Endometrial microvascular endothelial cells (primary cell): ENCODE measurements around the gene AGO3. TPM values are rescaled to one million over a fixed set of nuclear protein-coding genes. Genes with fewer than 3 reads are reported as not detected.
"Not testable (repeated sequence)": the region's sequence is repeated elsewhere in the genome, so short reads cannot be mapped to it uniquely, and the experiment has no call there.

Source experiments
- in situ Hi-C: cut with HindIII; loops from 2 replicates; pipeline ENCODE4 v1.10.0; 2017; ENCODE audit warnings: low sequenced_read_pairs, low pct_unique_long_range_greater_than_20kb; ENCODE audit errors: inconsistent ontology term
- total RNA-seq: library from RNA; depleted of rRNA; stranded (reverse); fragments of >200 nt; gene quantifications from one replicate; pipeline ENCODE4 v1.2.3, GENCODE V29; 2015; ENCODE audit errors: inconsistent ontology term

The AGO3 gene
- total RNA-seq, 1 donor from 2014 or later, result 7.2 TPM

DNA sequence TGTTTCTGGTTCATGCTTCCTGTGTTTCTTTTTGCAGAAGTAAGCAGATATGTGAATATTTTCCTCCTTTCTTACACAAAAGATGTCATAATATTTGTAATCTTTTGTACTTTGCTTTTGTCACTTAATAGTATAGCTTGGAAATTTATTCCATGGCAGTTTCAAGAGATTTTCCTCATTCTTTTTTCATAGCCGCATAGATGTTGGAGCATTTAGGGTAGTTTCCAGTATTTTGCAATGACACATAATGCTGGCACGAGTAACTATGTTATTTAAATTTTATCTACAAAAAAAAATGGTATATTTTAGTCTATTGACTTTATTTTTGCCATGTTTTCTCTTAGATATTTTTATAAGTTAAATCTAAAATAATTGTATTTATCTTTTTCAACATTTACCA is 40.7 kb downstream of the AGO3 start:
- in situ Hi-C loops, result no loop called here

DNA sequence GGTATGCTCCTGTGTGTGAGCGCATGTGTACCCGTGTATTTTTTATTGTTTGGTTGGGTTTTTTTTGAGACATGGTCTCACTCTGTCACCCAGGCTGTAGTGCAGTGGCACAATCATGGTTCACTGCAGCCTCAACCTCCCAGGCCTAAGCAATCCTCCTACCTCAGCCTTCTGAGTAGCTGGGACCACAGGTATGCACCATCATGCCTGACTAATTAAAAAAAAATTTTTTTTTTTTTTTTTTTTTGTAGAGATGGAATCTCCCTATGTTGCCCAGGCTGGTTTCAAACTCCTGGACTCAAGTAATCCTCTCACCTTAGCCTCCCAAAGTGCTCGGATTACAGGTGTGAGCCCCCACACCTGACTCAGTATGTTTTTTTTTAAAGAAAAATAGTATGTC is 41.7 kb downstream of the AGO3 start:
- in situ Hi-C loops, result not testable (repeated sequence)

DNA sequence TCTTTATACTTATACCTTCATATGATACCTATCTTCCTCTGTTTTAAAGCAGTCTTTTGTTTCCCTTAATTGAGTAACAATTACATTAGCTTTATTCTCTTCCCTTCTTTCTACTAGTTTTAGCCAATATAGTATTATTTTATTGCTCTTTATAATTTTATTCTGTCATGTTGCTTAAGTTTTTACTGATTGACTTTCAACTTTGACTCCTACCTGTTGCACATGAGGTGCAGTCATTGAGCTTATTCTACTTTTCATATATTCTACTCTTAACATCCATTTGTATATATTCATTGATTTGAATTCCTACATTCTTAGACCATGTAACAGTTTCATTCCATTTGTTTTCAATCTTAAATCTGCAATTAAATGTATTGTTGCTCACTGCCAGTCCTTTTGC is 49.2 kb downstream of the AGO3 start:
- in situ Hi-C loops, result no loop called here

DNA sequence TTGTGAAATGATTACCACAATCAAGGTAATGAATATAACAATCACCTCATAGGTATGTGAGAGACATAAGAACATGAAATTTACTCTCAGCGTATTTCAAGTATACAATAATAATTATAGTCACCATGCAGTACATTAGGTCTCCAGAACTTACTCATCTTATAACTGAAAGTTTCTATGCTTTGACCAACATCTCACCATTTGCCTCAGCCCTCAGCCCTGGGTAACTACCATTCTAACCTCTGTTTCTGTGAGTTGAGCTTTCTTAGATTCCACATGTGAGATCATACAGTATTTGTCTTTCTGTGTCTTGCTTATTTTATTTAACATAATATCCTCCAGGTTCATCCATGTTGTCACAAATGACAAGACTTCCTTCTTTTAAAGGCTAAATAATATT is 57.3 kb downstream of the AGO3 start:
- in situ Hi-C loops, result no loop called here

DNA sequence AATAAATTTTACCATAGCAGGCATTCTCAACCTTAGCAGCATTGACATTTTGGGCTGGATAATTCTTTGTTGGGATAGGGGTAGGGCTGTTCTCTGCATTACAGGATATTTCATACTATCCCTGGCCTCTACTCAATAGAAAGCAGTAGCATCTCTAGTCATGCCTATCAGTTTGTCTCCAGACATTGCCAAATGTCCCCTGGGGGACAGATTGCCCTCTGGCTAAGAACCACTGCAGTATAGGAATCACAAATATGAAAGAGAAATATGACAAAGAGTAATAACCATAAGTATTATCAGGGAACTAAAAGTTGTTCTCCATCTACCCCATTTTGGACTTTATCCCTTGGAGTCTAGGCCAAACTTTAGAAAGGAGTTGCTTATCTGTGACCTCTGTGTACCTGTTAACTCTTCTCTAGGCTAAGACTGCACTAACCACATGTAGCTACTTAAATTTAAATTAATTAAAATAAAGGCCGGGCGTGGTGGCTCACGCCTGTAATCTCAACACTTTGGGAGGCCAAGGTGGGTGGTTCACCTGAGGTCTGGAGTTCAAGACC is 76.1 kb downstream of the AGO3 start:
- in situ Hi-C loops, result no loop called here

DNA sequence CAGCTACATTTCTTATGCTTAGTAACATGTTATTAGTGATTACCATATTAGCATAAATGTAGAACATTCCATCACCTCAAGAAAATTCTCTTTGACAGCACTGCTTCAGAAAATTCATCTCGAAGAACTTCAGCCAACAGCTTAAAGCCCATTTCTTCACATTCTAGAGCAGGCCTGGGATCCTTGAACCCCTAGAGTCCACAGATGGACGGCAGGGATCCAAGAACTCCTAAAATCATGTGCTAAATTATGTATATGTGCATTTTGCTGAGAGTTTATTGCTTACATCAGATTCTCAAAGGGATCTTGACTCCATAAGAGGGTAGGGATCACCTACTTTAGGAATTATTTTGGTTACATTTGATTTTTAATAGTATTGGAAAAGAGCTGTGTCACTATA is 76.8 kb downstream of the AGO3 start:
- in situ Hi-C loops, result no loop called here

DNA sequence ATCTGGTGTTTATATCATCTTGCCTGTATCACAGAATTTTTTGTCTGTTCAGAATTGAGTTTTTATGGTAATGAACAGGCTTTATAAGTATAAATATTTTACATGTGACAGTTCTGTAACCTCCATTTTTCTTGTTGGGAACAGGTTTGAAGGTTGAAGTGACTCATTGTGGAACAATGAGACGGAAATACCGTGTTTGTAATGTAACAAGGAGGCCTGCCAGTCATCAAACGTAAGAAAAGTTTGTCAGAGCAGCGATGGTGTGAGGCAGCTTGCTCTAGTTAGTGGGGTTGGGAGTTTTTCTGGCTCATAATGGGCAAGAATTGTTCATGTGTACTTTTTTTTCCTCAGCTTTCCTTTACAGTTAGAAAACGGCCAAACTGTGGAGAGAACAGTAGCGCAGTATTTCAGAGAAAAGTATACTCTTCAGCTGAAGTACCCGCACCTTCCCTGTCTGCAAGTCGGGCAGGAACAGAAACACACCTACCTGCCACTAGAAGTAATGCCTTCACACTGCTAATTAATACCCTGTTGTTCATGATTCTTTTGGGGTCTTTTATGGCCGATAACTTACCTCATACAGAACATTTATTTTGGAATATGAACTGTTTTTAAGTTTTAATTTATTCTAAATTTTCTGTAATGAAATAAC is 77.8 kb downstream of the AGO3 start:
- in situ Hi-C loops, result no loop called here

DNA sequence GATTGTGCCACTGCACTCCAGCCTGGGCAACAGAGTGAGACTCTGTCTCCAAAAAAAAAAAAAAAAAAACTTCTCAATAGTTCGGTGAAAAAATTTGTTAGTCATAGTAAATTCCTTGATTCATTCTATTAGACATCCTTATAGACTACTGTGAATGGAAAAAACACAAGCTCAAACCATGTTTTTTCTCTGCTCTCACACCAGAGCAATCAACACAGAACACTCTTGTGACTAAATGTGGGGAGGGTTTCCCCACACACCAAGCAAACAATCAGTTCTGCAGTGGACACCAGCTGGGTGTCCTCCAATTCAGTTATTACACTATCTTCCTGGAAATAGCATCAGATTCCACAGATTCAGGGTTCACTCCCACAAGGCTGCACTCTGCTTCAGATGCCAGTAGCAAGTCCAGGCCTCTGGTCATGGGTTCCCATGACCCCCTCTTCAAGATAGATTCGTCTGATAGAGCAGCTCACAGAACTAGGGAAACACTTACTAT is 83.9 kb downstream of the AGO3 start:
- in situ Hi-C loops, result no loop called here

DNA sequence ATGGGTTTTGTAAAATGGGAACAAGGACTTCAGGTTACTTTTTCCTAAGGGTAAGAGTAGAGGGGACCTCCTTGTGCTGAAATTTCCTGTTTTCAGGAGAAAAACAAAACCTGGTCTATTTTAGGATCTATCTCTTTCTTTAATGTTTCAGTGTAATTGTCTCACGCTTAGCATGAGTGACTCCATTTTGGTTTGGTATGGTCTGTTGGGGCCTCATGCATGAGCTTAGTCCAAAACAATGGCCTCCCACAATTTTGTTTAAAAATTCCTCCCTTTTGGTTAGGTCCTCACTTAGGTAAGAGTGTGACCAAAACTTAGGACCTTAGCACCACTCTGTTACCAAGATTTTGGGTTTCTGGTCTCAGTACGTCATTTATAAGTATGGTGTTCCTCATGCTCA is 85.8 kb downstream of the AGO3 start:
- in situ Hi-C loops, result no loop called here

DNA sequence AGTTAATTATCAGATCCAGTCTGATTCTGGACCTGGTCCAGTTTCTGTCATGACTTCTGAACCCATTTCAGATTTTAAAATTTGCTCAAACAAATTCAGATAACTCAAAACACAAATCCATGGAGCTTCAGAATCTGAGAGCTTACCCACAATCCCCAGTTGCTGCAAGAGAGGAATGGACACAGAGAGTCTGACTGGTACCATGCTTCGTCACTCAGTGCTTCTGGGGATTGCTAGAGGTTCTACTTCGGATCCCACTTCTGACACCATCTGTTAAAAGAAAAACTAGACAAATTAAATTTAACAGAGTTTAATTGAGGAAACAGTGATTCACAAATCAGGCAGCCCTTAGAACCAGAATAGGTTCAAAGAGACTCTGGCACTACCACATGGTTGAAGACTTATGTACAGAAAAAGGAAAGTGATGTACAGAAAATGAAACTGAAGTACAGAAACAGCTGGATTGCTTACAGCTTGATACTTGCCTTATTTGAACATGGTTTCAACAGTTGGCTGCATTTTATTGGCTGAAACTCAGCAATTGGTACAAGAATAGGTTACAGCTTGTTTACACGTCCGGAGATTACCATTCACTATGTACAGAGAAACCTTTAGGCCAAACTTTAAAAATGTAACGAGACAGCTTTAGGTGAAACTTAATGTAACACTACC is 92.3 kb downstream of the AGO3 start:
- in situ Hi-C loops, result no loop called here

DNA sequence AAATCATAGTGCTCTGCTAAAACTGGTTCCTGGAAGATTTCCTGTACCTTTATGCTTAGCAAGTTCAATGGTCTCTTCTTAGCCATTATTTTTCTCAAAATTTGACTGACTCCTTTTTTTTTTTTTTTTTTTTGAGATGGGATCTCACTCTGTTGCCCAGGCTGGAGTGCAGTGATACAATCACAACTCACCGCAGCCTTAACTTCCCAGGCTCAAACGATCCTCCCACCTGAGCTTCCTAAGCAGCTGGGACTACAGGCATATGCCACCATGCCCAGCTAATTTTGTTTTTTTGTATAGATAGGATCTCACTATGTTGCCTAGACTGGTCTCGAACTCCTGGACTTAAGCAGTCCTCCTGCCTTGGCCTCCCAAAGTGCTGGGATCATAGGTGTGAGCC is 93.1 kb downstream of the AGO3 start:
- in situ Hi-C loops, result not testable (repeated sequence)

DNA sequence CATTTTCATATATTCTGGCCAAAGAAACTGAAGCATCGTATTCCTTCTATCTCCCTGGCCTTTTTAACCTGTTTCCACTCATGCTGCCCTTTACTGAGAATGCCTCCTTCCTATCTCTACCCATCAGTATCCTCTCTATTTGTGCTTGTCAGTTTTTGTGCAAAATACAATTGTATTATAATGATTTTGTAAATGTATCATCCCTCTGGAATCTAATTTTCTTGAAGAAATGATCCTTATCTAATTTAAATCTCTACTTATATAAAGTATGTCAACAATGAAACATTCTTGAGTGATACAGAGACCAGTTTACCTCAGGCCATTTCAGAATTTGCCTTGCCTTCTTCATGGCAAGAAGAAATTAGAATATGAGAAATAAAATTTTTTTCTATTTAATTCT is 93.9 kb downstream of the AGO3 start:
- in situ Hi-C loops, result no loop called here

DNA sequence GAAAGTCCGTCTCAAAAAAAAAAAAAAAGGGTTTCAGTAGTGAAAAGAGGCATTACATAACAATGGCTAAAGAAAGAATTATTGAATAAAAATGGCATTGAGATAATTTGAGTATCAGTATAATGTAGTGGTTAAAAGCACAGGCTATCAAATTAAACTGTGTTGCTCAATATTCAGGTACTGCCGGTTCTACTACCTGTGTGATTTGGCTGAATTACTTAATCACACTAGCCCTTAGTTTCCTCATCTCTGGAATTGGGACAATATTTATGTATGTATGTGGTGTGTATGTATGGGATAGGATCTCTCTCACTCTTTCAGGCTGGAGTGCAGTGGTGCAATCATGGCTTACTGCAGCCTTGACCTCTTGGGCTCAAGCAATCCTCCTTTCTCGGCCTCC is 96.9 kb downstream of the AGO3 start:
- in situ Hi-C loops, result no loop called here

DNA sequence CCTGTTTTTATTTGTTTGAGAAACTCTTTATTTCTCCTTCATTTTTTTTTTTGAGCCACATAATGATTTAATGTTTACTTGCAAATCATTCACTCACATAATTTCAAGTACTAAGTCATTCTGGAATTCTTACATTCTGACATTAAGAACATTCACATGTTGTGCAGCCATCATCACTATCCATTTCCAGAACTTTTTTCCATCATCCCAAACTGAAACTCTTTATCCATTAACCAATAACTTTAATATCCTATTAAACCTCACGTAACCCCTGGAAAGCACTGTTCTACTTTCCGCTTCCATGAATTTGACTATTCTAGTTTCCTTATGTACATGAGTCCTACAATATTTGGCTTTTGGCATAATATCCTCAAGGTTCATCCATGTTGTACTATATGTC is 100.5 kb downstream of the AGO3 start:
- in situ Hi-C loops, result no loop called here

DNA sequence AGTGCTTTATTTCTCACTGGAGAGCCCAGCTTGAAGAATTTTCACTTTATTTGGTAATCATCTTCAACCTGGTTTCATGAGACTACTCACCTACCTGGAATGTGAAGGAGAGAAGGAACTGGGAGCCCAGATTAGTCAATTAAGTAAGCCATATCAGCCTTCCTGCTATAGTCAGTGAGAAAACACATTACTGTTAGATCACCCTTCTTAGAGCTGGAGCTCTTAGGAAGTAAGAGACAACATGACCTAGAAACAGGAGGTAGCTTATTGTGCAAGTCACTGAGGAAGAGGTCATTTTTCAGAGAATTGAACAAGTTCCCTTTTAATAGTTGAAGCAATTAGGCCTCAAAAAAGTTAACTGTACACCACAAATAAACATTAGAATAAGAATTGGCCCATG is 103.8 kb downstream of the AGO3 start:
- in situ Hi-C loops, result no loop called here

DNA sequence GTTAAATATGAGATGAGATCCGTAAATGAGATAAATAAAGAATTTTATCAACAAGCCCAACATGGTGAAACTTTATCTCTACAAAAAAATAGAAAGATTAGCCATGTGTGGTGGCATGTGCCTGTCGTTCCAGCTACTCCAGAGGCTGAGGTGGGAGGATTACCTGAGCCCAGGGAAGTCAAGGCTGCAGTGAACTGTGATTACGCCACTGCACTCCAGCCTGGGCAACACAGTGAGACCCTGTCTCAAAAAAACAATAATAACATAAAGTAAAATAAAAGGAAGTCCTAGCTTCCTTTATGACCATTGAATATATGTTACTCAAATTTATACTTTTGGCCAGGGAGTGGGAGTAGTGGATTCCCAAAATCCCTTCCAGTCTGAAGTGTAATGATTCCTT is 104.2 kb downstream of the AGO3 start:
- in situ Hi-C loops, result no loop called here

DNA sequence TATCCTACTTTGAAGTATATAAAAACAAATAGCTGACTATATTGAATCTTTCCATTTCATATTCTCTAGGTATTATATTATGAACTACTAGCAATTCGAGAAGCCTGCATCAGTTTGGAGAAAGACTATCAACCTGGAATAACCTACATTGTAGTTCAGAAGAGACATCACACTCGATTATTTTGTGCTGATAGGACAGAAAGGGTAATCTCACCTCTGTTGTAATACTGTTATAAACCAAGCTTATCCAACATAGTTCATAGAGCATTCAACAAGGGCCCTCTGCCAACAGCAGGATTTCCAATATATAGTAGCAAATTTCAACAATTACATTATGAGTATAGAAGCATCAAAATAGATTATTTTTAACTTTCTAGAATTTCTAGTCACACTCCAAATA is 109.3 kb downstream of the AGO3 start:
- in situ Hi-C loops, result no loop called here

DNA sequence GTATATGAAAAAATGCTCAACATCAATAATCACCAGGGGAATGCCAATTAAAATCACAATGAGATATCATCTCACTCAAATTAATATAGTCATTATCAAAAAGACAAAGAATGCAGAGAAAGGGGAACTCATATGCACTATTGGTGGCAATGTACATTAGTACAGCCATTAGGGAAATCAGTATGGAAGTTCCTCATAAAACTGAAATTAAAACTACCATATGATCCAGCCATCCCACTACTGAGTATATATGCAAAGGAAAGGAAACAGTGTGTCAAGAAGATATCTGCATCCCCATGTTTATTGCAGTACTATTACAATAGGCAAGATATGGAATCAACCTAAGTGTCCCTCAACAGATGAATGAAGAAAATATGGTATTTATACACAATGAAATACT is 120.9 kb downstream of the AGO3 start:
- in situ Hi-C loops, result no loop called here

DNA sequence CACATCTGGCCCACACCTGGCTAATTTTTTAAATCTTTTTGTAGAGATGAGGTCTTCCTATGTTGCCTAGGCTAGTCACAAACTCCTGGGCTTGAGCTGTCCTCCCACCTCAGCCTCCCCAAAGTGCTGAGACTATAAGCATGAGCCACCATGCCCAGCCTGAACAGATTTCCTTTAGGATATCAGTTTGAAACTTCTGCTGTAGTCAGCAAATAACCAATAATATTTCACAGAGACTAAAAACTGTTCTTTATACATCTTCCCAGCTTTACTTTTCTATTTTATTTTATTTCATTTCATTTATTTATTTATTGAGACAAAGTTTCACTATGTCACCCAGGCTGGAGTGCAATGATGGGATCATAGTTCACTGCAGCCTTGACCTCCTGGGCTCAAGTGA is 123.1 kb downstream of the AGO3 start:
- in situ Hi-C loops, result no loop called here

DNA sequence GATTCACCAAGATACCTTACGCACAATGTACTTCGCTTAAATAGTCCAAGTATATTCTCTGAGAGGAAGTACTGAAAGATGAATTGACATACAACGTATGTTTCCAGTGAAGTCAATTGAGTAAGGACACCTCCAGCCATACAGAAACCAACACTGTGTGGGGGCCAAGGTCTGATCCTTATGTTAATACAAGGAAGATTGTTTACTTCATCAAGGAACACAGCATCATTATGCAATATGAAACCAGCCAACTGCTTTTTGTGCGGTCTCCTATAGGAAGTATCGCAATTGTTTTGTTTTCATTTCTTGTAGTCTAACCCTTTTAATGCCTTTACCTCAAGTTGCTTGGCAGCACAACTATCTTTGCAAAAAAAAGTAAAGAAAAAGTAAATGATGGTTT is 124.8 kb downstream of the AGO3 start:
- in situ Hi-C loops, result no loop called here
